MM.1S (cell line): ENCODE results near the gene DDAH2.

Experiments
- CTCF ChIP-seq: fragments of 300-600 bp; sonication (generic); IDR thresholded peaks from 2 replicates; pipeline ENCODE4 v1.5.1; 2016; ENCODE audit warnings: antibody characterized with exemption, low read length, mixed read lengths
- EZH2 ChIP-seq: fragments of 300-600 bp; sonication (generic); optimal IDR thresholded peaks from 2 replicates; pipeline ENCODE3; 2017; ENCODE audit warnings: low read depth, mild to moderate bottlenecking, antibody characterized with exemption, low read length, mixed read lengths
- EZH2phosphoT487 ChIP-seq: fragments of 300-600 bp; sonication (generic); IDR thresholded peaks from 2 replicates; pipeline ENCODE4 v1.6.1; 2018; ENCODE audit warnings: antibody characterized with exemption, low read length

GRCh38 chr6:31720196-31720770 lies 8.8 kb downstream of the DDAH2 start:
- TF ChIP-seq CTCF (no peak), EZH2 (no peak), EZH2phosphoT487 (no peak)
